ENCODE results near the gene MEAF6.

MEAF6 gene

GRCh38 chr1:37471345-37472231 lies 43.0 kb downstream of the MEAF6 start:
- no peak for DNase-seq

- DNase-seq: no peak
These were observed 45.2 kb downstream of the MEAF6 start for GRCh38 chr1:37469386-37469785.

- no peak for DNase-seq
These were observed 46.5 kb downstream of the MEAF6 start for GRCh38 chr1:37468037-37468436.

GRCh38 chr1:37465593-37466517 lies 48.7 kb downstream of the MEAF6 start:
- no peak for DNase-seq

GRCh38 chr1:37464443-37464842 lies 50.1 kb downstream of the MEAF6 start:
- DNase-seq: no peak

GRCh38 chr1:37461698-37462436 lies 52.7 kb downstream of the MEAF6 start:
- no peak for DNase-seq

GRCh38 chr1:37458551-37458950 lies 56.0 kb downstream of the MEAF6 start:
- DNase-seq: no peak

GRCh38 chr1:37456614-37457013 lies 58.0 kb downstream of the MEAF6 start:
- DNase-seq: no peak

- DNase-seq: no peak
These were observed 59.0 kb downstream of the MEAF6 start for GRCh38 chr1:37455516-37455915.

GRCh38 chr1:37453647-37454046 lies 60.9 kb downstream of the MEAF6 start:
- no peak for DNase-seq

- DNase-seq: no peak
These were observed 62.1 kb downstream of the MEAF6 start for GRCh38 chr1:37452416-37452815.

- peak; percentile 42 for DNase-seq
These were observed 64.6 kb downstream of the MEAF6 start for GRCh38 chr1:37449936-37450335.

GRCh38 chr1:37448691-37449417 lies 65.7 kb downstream of the MEAF6 start:
- no peak for DNase-seq

- no peak for DNase-seq
These were observed 66.4 kb downstream of the MEAF6 start for GRCh38 chr1:37448185-37448584.

GRCh38 chr1:37446874-37447273 lies 67.7 kb downstream of the MEAF6 start:
- DNase-seq: no peak

- no peak for DNase-seq
These were observed 71.9 kb downstream of the MEAF6 start for GRCh38 chr1:37442644-37443043.

All from stimulated activated CD8-positive, alpha-beta memory T cell treated with anti-CD3 and anti-CD28 coated beads, Interleukin-4, amount 100 ng/mL, for 48 hours (primary cell).